Endothelial cell of umbilical vein (primary cell): ENCODE measurements around the gene HAND1. TPM values are rescaled to one million over a fixed set of nuclear protein-coding genes. Genes with fewer than 3 reads are reported as not detected.

ENCODE experiments used
- BruUV-seq: library from RNA; stranded (reverse); fragments of 400-500 nt; replicated peaks from 2 replicates; lab custom pipeline; 2021; lab: Mats Ljungman, UMichigan
- CTCF ChIA-PET: fragments of 300-600, 350-600 bp; sonication (Branson Sonifier 250); formaldehyde crosslinking; loops from one replicate; lab custom pipeline; 2021; ENCODE audit warnings: antibody characterized with exemption, inconsistent platforms; lab: Charles Lee
- POLR2A ChIA-PET: fragments of 300-600, 350-600 bp; sonication (Branson Sonifier 250); formaldehyde crosslinking; loops from one replicate; lab custom pipeline; 2021; ENCODE audit warnings: antibody characterized with exemption, inconsistent platforms; lab: Charles Lee
- DNase-seq: peaks from one replicate; pipeline ENCODE4 v3.0.0-alpha.2; 2011; ENCODE audit warnings: low read depth, low spot score
- FAIRE-seq: peaks from 2 replicates; lab custom pipeline; 2011; peaks lifted over from hg19 to GRCh38; lab: Jason Lieb, UNC
- H2AFZ ChIP-seq: 2 replicates; pipeline ENCODE4 v1.6.0; 2012; ENCODE audit warnings: low read depth, low read length, control low read depth, inconsistent platforms
- H3K27ac ChIP-seq: 2 replicates; pipeline ENCODE4 v1.5.1; 2011; ENCODE audit warnings: low read depth, mild to moderate bottlenecking, control low read depth, low read length, moderate library complexity; ENCODE audit not compliant: insufficient read depth
- H3K27me3 ChIP-seq, 2 experiments: 2 replicates each; pipeline versions ENCODE4 v1.6.0 to v1.6.1; 2011; ENCODE audit warnings: low read length in 2 of 2, mixed read lengths in 1 of 2; ENCODE audit not compliant: control insufficient read depth in 2 of 2, insufficient read depth in 2 of 2
- H3K36me3 ChIP-seq, 2 experiments: 2 replicates in 1 of 2; 3 replicates in 1 of 2; pipeline ENCODE4 v1.5.1; 2011; ENCODE audit warnings: low read length in 2 of 2, mild to moderate bottlenecking in 1 of 2, moderate library complexity in 1 of 2; ENCODE audit not compliant: control insufficient read depth in 2 of 2, insufficient read depth in 2 of 2; ENCODE audit errors: extremely low read depth in 1 of 2
- H3K4me1 ChIP-seq: 3 replicates; pipeline ENCODE4 v1.5.1; 2011; ENCODE audit warnings: mild to moderate bottlenecking, low read length; ENCODE audit not compliant: control insufficient read depth, insufficient read depth; ENCODE audit errors: extremely low read depth
- H3K4me2 ChIP-seq: 2 replicates; pipeline ENCODE4 v1.6.1; 2011; ENCODE audit warnings: low read length, control low read depth, mixed read lengths; ENCODE audit not compliant: insufficient read depth
- H3K4me3 ChIP-seq, 3 experiments: fragments of 200-600 bp in 1 of 3; sonication (generic), shearing (Covaris generic) in 1 of 3; replicated peaks in 1 of 3; 2 replicates each; pipeline ENCODE4 v1.5.1; 2011 to 2016; ENCODE audit warnings: control low read depth in 3 of 3, low read length in 3 of 3, mild to moderate bottlenecking in 2 of 3, inconsistent platforms in 1 of 3, low read depth in 1 of 3, moderate library complexity in 1 of 3; ENCODE audit not compliant: insufficient read depth in 1 of 3
- H3K79me2 ChIP-seq: 2 replicates; pipeline ENCODE4 v1.6.0; 2012; ENCODE audit warnings: low read length, inconsistent platforms; ENCODE audit not compliant: control insufficient read depth, insufficient read depth
- H3K9ac ChIP-seq: replicated peaks from 2 replicates; pipeline ENCODE3; 2011; ENCODE audit warnings: low read length, control low read depth; ENCODE audit not compliant: insufficient read depth; ENCODE audit errors: extremely low read depth
- H3K9me1 ChIP-seq: replicated peaks from 3 replicates; pipeline ENCODE4 v1.6.0; 2011; ENCODE audit warnings: mild to moderate bottlenecking, low read length; ENCODE audit not compliant: control insufficient read depth, insufficient read depth; ENCODE audit errors: extremely low read depth
- H3K9me3 ChIP-seq: replicated peaks from 2 replicates; pipeline ENCODE4 v1.5.1; 2012; ENCODE audit warnings: low read length, inconsistent platforms; ENCODE audit not compliant: control insufficient read depth, insufficient read depth
- H4K20me1 ChIP-seq: replicated peaks from 2 replicates; pipeline ENCODE3; 2011; ENCODE audit warnings: mild to moderate bottlenecking, low read length; ENCODE audit not compliant: control insufficient read depth, insufficient read depth; ENCODE audit errors: extremely low read depth
- EZH2 ChIP-seq: IDR thresholded peaks from 2 replicates; pipeline ENCODE4 v1.6.1; 2012; ENCODE audit warnings: borderline replicate concordance, low read depth, mild to moderate bottlenecking, moderate library complexity, low read length, inconsistent platforms; ENCODE audit not compliant: severe bottlenecking
- FOS ChIP-seq: IDR thresholded peaks from 2 replicates; pipeline ENCODE4 v1.6.1; 2011; ENCODE audit warnings: mild to moderate bottlenecking, low read length, moderate library complexity, borderline replicate concordance; ENCODE audit not compliant: insufficient read depth
- GATA2 ChIP-seq: IDR thresholded peaks from 2 replicates; pipeline ENCODE4 v1.7.0; 2011; ENCODE audit warnings: low read depth, mild to moderate bottlenecking, moderate library complexity, mixed read lengths, low read length; ENCODE audit not compliant: insufficient read length, insufficient read depth
- JUN ChIP-seq: IDR thresholded peaks from 2 replicates; pipeline ENCODE4 v1.6.1; 2011; ENCODE audit warnings: borderline replicate concordance, low read depth; ENCODE audit not compliant: insufficient read length, insufficient read depth
- MYC ChIP-seq: IDR thresholded peaks from one replicate; pipeline ENCODE4 v1.6.1; 2011; ENCODE audit warnings: mild to moderate bottlenecking, low read depth, low read length
- POLR2A ChIP-seq: IDR thresholded peaks from 2 replicates; pipeline ENCODE4 v1.6.1; 2012; ENCODE audit warnings: low read depth, mild to moderate bottlenecking, control low read depth, low read length
- POLR2AphosphoS5 ChIP-seq: IDR thresholded peaks from 2 replicates; pipeline ENCODE4 v1.6.1; 2012; ENCODE audit warnings: low read depth, mild to moderate bottlenecking, control low read depth, low read length, moderate library complexity; ENCODE audit not compliant: insufficient read depth
- dilution Hi-C: fragments of 300-500 bp; cut with MboI; formaldehyde crosslinking; loops from one replicate; pipeline ENCODE4 v1.15.0; 2019; ENCODE audit warnings: low sequenced_read_pairs; ENCODE audit not compliant: extremely low pct_ligation_motif_present
- intact Hi-C: fragments of 100-400 bp; cut with micrococcal nuclease; formaldehyde crosslinking; loops from one replicate; pipeline ENCODE4 v1.10.0; 2022
- polyA plus RNA-seq, 4 experiments: library from polyadenylated mRNA; depleted of rRNA in 3 of 4; stranded (reverse) in 3 of 4; unstranded in 1 of 4; fragments of >200 nt; gene quantifications; 2 replicates each; pipeline versions ENCODE4 v1.2.1 to v1.2.3, GENCODE V29; 2011 to 2012; ENCODE audit warnings: missing spikeins in 1 of 4
- total RNA-seq: library from RNA; stranded (reverse); gene quantifications from 2 replicates; pipeline ENCODE4 v1.2.3, GENCODE V29; 2021
- TF ChIP-seq, protein P1 (sequence below), 2 donors: IDR thresholded peaks; 1 replicate in 1 of 2; 2 replicates in 1 of 2; pipeline ENCODE4 v1.5.1; 2011; ENCODE audit warnings: low read length in 2 of 2, mild to moderate bottlenecking in 2 of 2, moderate library complexity in 2 of 2, control low read depth in 1 of 2, inconsistent platforms in 1 of 2, low read depth in 1 of 2; ENCODE audit not compliant: insufficient read depth in 1 of 2; ENCODE audit errors: extremely low read depth in 1 of 2
- TF ChIP-seq, protein P2 (sequence below): IDR thresholded peaks from 2 replicates; pipeline ENCODE4 v1.6.1; 2011; ENCODE audit not compliant: insufficient read depth, insufficient read length

Gene HAND1
- total and polyA plus RNA-seq, 2 donors (not counting 3 experiments of a cell fraction or from before 2014, with no cell fraction given), result not detected

- no peak overlapping the region for H3K4me3 ChIP-seq
- H3K27me3 ChIP-seq, result peaks cover 0 to 4% of the 10 kb centered on the region in 2 experiments
- no peaks in the 10 kb centered on the region for H4K20me1 ChIP-seq
- CTCF ChIA-PET, result interaction anchor here (2.6 kb wide), 1 partner anchor 15 kb away, joined by 10 read pairs; no protein-coding TSS in a partner anchor
- FAIRE-seq, result no peak
- H3K4me1 ChIP-seq, result no peaks in the 10 kb centered on the region
- POLR2A ChIA-PET, result no interaction called here
- H3K9ac ChIP-seq, result no peak overlapping the region
- BruUV-seq, result no TSS peak
- TF ChIP-seq MYC (no peak), POLR2A (no peak), GATA2 (no peak), JUN (no peak), FOS (no peak), POLR2AphosphoS5 (no peak), EZH2 (no peak)
- TF ChIP-seq, protein P1, sequence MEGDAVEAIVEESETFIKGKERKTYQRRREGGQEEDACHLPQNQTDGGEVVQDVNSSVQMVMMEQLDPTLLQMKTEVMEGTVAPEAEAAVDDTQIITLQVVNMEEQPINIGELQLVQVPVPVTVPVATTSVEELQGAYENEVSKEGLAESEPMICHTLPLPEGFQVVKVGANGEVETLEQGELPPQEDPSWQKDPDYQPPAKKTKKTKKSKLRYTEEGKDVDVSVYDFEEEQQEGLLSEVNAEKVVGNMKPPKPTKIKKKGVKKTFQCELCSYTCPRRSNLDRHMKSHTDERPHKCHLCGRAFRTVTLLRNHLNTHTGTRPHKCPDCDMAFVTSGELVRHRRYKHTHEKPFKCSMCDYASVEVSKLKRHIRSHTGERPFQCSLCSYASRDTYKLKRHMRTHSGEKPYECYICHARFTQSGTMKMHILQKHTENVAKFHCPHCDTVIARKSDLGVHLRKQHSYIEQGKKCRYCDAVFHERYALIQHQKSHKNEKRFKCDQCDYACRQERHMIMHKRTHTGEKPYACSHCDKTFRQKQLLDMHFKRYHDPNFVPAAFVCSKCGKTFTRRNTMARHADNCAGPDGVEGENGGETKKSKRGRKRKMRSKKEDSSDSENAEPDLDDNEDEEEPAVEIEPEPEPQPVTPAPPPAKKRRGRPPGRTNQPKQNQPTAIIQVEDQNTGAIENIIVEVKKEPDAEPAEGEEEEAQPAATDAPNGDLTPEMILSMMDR (IDR thresholded peaks at IDR 0.05; ENCODE audit: extremely low read depth in 1 of 2, insufficient read depth in 1 of 2, low read depth in 1 of 2, low read length in 2 of 2), result no peak
- TF ChIP-seq, protein P2, sequence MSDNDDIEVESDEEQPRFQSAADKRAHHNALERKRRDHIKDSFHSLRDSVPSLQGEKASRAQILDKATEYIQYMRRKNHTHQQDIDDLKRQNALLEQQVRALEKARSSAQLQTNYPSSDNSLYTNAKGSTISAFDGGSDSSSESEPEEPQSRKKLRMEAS, result no peak
- H3K4me2 ChIP-seq, result no peak overlapping the region
- no peaks in the 10 kb centered on the region for H3K9me3 ChIP-seq
- intact Hi-C loops, result no loop called here
- no peaks in the 10 kb centered on the region for H3K36me3 ChIP-seq
- no peak overlapping the region for H2AFZ ChIP-seq
- no peaks in the 10 kb centered on the region for H3K9me1 ChIP-seq
- no peak for DNase-seq
- dilution Hi-C loops, result no loop called here
- H3K27ac ChIP-seq, result no peak overlapping the region
- H3K79me2 ChIP-seq, result no peaks in the 10 kb centered on the region
Observed at GRCh38 chr5:154506716-154507080, 28.7 kb upstream of the HAND1 start.
